ENCODE results near the gene PPM1L.
"Not testable (repeated sequence)": the region's sequence is repeated elsewhere in the genome, so short reads cannot be mapped to it uniquely, and the experiment has no call there.

The PPM1L gene

GRCh38 chr3:161025911-161026310 lies 269.9 kb downstream of the PPM1L start:
- no peak for DNase-seq (ENCODE audit: extremely low read depth in 1 of 2, low read depth in 1 of 2)

GRCh38 chr3:161026612-161027510 lies 270.8 kb downstream of the PPM1L start:
- DNase-seq (ENCODE audit: extremely low read depth in 1 of 2, low read depth in 1 of 2): no peak

- no peak for DNase-seq (ENCODE audit: extremely low read depth in 1 of 2, low read depth in 1 of 2)
These were observed 272.6 kb downstream of the PPM1L start for GRCh38 chr3:161028555-161029153.

DNA sequence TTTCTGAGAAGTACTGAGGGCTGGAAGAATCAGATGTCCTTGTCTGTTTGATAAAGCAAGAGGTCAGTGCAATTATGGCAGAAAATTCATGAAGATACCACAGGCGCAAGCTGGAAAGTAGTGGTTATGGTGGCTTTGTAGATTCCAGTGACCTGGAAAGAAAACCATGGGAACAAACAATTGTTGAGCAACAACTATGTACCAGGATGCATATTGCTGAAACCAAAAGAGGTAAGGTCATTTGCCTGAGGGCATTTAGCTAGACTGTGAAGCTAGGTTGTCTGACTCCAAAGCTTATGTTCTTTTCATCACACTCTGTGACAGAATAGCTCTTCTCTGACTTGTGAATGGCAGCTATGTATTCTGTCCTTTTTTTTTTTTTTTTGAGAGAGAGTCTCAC lies 275.1 kb downstream of the PPM1L start:
- no peak for DNase-seq (ENCODE audit: extremely low read depth in 1 of 2, low read depth in 1 of 2)

DNA sequence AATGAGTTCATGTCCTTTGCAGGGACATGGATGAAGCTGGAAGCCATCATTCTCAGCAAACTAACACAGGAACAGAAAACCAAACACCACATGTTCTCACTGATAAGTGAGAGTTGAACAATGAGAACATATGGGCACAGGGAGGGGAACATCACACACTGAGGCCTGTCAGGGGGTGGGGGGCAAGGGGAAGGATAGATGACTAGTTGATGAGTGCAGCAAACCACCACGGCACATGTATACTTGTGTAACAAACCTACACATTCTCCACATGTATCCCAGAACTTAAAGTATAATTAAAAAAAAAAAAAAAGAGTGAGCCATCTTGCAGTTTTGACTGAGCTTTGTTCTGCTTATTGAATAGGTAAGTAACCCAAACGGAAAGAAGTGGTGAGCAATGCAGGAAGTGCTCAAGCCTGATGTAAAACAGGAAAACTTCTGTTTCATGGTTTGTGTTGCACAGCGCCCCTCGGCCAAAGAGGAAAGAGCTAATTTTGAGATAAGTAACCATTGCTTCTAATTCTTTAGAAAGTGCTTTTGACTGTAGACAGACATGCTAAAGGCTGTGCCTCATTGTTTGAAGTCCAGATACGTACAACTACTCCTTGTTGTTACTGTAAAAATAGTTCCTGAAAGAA lies 279.0 kb downstream of the PPM1L start:
- DNase-seq (ENCODE audit: extremely low read depth in 1 of 2, low read depth in 1 of 2): not testable (repeated sequence)

DNA sequence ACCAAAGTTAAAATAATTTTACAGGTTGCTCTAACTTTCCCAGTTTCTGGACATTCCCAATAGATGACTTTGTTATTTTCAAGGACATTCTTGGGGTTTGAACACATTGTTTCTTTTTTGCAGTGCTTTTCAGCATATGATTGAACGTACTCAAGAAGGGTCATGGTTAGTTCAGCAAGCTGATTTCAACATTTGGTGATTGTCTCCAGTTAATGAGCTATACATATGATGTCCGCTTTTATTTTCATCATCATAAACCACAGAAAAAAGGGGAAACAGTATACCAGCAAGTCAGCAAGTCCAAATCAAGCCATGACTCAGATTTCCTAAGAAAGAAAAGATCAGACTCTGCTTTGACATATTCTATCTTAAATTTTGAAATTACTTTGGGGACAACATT lies 279.7 kb downstream of the PPM1L start:
- DNase-seq (ENCODE audit: extremely low read depth in 1 of 2, low read depth in 1 of 2): no peak

- DNase-seq (ENCODE audit: extremely low read depth in 1 of 2, low read depth in 1 of 2): no peak
These were observed 282.7 kb downstream of the PPM1L start for GRCh38 chr3:161038725-161039124.

DNA sequence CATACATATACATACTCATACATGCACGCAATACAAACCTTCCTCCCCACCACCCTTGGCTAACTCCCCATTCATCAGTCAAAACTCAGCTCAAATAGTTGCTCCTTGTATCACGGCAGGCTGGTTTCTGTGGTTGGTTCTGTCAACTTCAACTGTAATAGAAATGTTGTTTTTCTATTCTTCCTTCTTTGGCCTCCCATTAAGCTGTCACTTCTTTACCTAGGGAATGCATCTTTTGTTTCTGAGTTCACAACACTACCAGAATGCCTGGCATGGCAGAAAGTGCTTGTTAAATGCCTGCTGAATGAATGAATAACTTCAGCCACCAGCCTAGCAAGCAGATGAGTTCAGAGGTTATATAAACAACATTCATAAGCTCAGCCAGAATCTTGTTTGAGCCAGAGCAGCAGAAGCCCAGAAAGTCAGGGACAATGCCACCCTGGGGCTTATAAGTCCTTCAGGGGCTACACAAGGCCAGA lies 286.0 kb downstream of the PPM1L start:
- no peak for DNase-seq (ENCODE audit: extremely low read depth in 1 of 2, low read depth in 1 of 2)

DNA sequence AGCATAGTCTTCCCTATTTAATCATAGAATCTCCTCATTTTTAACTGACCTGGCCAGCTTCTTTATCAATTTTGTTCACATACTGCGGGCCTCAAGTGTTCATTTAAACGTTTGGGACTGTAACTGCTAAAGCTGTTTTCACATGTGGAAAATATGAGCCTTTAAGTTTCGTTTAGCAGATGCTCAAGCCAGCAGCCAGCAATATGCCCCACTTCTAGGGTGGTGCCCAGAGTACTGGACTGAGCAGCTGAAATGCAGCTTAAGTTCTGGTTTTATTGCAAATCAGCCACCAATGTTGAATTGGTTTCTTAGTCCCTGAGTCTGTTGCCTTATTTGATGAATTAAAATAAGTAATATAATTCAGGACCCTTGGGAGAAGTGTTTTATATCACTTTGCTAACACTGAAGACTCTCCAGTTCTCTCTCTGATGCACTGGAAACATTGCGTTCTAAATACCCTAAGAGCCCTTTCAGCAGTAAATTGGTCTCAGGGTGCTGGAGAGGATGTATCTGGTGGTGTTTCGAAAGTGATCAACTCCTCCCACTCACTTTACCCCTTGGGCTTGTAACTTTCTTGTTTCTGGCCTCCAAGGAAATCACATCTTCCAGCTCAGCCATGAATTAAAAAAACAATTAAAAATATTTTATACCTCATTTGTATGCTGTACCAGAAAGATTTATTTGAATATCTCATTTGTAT lies 287.5 kb downstream of the PPM1L start:
- DNase-seq (ENCODE audit: extremely low read depth in 1 of 2, low read depth in 1 of 2): no peak

DNA sequence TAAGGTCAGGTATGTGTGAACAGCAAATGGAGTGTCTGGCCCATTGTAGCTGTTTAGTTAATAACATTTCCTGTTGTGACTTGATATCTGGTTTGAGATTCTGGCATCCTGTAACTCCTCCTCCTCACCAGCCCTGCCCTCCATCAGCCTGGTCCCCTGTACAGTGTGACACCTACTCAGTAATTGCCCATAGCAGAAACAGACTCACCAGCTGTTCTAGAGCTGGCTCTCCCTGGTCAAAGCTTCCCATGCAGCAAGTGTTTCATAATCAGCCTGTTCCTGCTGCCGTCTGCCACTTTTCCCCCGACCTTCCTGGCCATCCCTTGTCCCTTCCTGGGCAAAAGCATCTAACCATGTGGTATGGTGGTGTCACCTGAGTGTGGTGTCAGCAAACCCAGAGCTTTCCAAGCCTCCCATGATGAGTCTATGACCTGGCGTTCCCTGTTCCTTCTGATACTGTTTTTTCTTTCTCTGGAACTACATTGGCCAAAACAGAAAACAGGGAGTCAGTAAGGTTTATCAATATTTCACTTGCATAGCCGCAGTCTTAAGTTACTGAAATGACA lies 293.7 kb downstream of the PPM1L start:
- DNase-seq (ENCODE audit: extremely low read depth in 1 of 2, low read depth in 1 of 2): no peak

DNA sequence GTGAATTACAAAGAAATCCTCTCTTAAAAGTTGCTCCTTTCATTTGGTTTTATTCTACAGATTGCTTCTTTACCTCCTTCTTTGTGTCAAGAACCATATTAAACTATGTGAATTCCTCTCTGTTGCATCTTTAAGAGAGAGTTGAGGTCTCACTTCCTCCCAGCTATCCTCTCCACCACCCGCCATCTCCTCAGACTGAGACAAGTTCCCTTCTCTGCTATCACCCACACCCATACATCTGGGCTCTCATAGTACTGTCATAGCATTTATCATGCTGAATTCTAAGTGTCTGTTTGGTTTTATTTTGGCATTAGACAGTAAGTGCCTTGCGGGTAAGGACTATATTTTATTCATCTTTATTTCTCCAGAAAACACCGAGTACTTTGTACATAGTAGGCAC lies 294.9 kb downstream of the PPM1L start:
- no peak for DNase-seq (ENCODE audit: extremely low read depth in 1 of 2, low read depth in 1 of 2)

DNA sequence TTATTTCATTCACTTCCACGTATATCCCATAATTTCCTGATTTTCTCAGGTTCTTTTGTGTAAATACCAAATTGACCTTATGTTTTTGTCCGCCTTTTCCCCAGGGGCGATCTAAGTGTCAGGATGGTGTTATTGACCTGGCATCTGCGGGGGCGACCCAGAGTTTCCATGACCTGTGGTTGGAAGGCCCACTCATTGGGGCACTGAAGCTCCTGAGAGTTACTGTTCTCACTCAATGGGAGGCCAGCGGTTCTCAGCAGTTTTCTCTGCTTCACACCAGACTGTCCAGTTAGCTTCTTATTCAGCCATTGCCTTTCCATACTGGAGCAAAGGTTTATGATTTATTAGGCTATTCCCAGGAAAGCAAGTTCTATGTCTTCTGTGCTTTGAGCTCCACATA lies 295.8 kb downstream of the PPM1L start:
- DNase-seq (ENCODE audit: extremely low read depth in 1 of 2, low read depth in 1 of 2): no peak

GRCh38 chr3:161054860-161055604 lies 299.0 kb downstream of the PPM1L start:
- no peak for DNase-seq (ENCODE audit: extremely low read depth in 1 of 2, low read depth in 1 of 2)

GRCh38 chr3:161064413-161064812 lies 308.4 kb downstream of the PPM1L start:
- no peak for DNase-seq (ENCODE audit: extremely low read depth in 1 of 2, low read depth in 1 of 2)

GRCh38 chr3:161066930-161067329 lies 310.9 kb downstream of the PPM1L start:
- no peak for DNase-seq (ENCODE audit: extremely low read depth in 1 of 2, low read depth in 1 of 2)

DNA sequence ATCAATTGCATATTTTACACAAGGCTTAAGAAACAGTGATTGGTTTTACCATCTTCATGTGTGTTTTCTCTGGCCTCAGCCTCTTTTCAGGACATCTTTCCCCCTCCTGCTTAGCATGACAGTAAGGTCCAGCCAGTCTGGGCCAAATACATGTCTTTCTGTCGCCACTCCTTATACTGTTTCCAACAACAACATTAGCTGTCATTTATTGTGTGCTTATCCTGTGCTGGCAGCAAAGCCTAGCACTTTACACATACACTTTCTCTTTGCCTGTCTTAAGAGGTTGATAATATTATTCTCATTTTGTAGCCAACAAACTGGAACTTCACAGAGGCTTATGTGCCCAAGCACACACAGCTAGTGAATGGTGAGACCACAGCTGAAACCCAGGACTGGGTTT lies 311.3 kb downstream of the PPM1L start:
- no peak for DNase-seq (ENCODE audit: extremely low read depth in 1 of 2, low read depth in 1 of 2)

DNA sequence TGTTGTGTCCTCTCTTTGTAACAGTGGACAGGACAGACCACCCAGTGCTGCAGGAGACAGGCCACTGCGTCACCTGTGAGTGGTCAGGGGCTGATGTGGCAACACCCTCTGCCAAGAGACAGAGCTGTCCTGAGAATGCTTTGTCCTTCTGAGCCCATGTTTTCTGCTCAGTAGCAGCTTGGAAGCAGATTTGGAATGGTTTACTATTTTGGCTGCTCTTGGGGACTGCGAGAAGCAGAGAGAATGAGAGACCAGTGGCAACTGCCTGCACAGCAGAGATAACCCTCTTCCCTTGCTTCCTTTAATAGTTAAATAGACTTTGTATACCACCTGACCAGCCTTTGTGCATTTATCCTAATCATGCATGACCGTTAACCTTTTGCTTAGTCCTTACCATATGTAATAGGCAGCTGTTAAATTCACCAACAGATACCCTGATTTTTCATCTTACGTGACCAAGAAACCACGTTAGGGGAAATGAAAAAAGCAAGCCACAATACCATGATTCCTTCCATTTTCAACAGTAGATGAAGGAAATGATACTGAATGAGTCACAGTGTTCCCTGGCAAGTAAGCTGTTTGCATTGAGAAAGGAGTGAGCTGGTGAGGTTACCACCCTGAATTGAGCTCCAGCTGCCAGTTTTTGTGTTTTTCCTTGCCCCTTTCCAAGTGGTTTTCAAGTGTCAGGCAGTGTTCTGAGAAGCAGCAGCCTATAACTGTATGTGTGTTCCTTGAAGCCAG lies 313.6 kb downstream of the PPM1L start:
- no peak for DNase-seq (ENCODE audit: extremely low read depth in 1 of 2, low read depth in 1 of 2)

DNA sequence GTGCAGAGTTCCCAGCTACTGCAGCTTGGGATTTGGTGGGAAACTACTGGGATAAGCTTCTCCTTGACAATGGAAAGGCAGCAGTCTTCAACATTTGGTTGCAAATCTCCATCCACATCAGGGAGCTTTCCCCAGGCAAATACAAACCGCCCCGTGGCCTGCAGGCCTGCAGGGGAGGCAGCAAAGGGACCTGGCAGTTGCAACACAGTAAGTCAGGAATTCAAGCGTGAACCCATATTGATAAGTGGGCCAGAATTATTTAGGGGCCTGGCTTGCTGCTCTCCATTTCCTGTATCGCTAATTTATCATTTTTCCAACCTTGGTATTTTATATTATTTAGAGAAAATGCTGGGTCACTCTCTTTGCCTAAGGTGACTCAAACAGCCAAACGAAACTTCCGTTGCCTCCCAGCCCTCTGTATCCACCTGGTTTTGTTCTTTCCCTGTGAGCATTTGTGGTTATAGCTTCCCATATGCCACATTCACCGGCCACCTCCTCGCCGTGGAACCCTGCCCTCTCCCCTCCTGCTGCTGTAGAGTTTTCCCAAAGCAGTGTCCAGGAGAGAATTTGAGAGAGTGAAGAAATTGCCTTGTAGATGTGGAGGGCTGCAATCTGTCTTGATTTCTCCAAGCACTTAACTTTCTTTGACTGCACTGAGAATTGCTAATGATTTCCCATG lies 314.4 kb downstream of the PPM1L start:
- DNase-seq (ENCODE audit: extremely low read depth in 1 of 2, low read depth in 1 of 2): no peak

Measured in activated CD8-positive, alpha-beta memory T cell treated with anti-CD3 and anti-CD28 coated beads for 1 hour (primary cell).